HG02759 (cell line): ENCODE measurements around the gene EXOC4.
A peak's percentile ranks its signal among the peaks of the same experiment; 100 is the strongest.

Source experiments
- ATAC-seq: cut with Tn5 transposase; IDR thresholded peaks from one replicate; pipeline ENCODE4 v1.9.1; 2021; ENCODE audit warnings: mild to moderate bottlenecking, moderate library complexity; ENCODE audit not compliant: unreplicated experiment

The EXOC4 gene

GRCh38 chr7:133807624-133808492 is 555.0 kb downstream of the EXOC4 start:
- ATAC-seq, result no peak

DNA sequence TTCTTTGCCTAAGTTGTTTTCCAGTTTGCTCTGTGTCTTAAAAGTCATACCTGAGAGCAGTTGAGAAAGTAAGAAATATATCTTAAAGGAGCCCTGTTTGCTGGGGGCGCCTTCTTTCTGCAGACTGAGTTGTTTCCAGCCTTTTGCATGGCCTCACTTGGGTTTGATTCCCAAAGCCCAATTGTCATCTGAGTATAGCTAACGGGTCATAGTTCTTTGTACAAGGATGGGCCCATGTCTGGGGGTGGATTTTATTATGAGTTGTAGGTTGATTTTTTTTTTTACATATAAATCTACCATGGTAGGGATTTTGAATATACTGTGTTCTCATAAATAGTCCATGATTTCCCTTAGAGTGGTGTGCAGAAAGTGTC is 555.6 kb downstream of the EXOC4 start:
- ATAC-seq, result no peak

DNA sequence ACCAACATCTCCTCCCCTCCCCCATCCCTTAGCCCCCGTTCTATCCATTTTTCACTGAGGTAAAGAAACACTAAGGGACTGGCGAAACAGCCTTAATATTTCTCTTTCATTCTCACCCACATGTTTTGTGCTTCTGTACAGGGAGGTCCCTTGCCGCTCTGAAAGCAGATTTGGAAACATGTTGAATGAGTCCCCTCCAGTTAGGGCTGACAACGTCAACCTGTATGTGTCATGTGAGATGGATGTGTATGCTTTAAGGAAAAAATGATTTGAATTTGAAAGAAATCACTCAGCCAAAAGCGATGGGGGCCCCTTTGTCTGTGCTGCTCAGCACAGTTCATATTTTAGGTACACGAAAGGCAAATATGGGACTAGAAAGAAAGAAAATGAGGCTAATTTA is 560.0 kb downstream of the EXOC4 start:
- ATAC-seq, result no peak

- ATAC-seq, result no peak
These were observed 562.8 kb downstream of the EXOC4 start for GRCh38 chr7:133815611-133816210.

DNA sequence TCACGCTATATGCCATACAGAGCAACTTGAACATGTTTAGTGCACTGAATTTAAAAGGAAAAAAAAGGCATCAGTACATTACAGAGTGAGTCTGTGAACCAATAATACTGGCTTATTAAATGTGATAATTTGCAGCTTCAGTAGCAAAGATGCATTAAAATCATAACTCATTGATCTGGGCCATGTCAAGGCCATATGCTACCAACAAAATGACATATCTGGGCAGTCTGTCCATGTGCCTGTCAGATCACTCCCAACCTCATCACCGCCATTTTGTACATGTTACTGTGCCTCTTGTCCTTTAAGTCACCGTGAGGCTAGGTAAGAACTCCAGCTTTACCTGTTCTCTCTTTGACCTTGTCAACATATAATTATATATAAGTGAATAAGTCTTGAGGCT is 566.8 kb downstream of the EXOC4 start:
- ATAC-seq, result no peak

DNA sequence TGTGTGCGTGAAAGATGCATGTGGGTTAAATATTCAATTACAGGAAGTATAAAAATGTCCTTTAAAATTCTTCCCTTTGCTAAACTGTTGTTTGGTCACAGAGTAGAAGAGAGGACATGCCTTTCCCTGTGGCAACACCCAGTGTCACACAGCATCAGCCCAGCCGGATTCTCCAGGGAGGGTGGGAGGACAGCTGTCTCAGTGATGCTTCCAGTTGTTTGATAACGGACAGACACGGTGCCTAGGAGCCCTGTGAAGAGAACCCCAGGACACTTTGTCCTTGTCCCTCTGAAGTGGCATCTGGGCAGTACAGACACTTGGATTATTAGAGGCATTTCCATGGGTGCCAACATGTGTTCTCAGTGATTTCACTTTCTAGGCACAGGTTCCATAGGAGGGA is 567.7 kb downstream of the EXOC4 start:
- ATAC-seq, result no peak

DNA sequence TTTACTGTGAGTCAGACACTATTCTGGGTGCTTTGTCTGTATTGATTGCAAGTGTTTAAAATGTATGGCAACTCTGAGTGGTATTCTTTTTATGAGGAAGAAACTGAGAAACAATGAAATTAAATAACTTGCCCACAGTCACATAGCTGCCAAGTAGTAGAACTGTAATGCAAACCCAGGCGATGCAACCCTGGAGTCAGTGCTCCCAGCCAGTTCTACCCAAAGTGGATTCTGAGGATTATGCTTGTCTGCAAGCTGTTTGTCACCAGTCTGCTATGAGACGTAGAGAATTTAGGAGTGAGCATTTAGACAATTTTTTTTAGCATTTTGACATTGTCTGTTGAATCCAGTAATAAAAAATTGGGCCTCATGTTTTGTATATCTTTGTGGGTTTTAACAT is 568.3 kb downstream of the EXOC4 start:
- ATAC-seq, result no peak

- ATAC-seq, result no peak
These were observed 569.2 kb downstream of the EXOC4 start for GRCh38 chr7:133822001-133822641.

DNA sequence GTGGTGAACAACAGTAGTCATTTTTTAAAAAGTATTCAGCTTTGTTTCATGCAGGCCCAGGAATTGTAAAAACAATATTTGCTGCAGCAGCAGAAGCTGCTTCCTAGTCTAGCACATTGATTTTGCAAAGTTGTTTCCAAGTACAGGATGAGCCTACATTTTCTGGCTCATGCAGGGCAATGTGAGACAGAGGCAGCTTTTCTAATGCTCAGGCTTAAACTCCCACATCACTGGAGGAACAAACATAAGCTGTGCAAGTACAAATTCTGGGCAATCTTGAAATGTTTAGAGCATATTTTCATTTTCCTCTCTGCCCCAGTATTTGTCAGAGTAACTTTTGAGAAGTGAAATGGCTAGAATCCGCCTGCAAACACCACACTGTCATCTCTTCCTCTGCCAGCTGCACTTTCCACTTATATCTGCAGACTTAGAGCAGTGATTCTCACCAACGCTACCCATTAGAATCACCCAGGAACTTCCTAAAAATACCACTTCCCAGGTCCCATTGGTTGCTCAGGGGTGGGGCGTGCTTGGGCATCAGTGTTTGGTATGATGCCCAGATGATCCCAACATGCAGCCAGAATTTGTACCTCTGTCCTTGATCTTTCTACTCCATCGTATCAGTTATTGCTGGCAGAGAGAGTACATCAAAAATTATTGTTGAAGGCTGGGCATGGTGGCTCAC is 570.1 kb downstream of the EXOC4 start:
- ATAC-seq, result no peak

GRCh38 chr7:133824132-133824531 is 571.3 kb downstream of the EXOC4 start:
- ATAC-seq, result no peak

DNA sequence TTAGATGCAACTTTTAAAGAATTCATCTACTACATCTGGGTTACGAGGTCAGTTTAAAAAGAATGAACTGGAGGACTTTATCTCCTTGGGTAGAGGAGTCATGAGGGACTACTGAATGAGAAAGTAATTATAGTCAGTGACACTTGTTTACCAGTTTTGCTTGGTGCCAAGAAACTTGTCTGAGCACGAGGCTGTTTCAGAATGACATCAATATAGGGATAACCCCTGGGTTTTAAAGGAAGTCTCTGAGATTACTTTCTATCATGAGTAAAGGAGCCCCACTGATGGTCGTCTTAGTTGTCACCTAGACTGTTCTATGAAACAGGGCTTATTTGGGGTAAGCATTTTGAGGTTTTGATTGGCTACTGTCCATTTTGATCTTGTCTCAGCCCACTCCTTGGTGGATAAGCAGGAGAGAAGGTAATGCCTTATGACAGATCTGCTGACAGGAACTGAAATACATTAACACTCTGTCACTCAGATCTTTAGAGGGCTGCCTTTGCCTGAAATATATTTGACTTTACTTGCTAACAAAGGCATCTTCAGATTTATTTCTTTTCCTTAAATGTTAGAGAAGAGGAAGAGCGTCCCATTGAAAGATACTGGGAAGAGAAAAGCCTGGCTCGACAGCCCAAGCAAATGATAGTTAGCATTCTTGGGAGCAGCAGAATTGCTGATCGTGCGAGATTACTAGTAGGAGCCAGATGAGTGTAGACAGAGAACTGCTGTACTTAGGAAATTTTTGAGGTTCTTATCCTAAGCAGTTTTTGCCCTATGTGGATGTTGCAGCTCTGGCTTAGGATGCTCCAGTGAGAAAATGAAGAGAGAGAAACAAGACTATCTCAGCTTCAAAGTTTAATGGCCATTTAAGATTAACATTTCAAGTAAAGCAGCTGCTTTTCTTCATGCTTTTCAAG is 575.1 kb downstream of the EXOC4 start:
- ATAC-seq, result peak; percentile 52

- ATAC-seq, result no peak
These were observed 576.0 kb downstream of the EXOC4 start for GRCh38 chr7:133828906-133829305.

GRCh38 chr7:133829336-133829897 is 576.5 kb downstream of the EXOC4 start:
- ATAC-seq, result no peak

- ATAC-seq, result no peak
These were observed 577.2 kb downstream of the EXOC4 start for GRCh38 chr7:133830081-133830480.

- ATAC-seq, result no peak
These were observed 583.8 kb downstream of the EXOC4 start for GRCh38 chr7:133836666-133837065.

DNA sequence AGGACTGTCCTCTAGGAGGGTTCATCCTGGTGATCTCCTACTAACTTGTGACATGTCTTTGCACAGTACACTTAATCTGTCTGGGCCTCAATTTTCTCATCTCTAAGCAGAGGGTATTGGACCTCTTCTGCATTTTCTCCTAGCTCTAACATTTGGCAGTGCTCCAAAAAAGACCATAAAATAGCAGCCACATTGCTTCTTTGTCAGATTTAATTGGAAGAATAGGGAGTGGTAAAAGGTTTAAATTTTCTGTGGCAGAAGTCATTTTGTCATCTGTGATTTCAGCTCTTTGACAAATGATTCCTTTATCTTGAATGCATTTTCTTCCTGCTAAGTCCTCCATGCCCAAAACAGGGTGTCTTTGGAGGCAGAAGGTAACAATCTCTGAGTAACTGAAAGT is 584.3 kb downstream of the EXOC4 start:
- no peak for ATAC-seq

DNA sequence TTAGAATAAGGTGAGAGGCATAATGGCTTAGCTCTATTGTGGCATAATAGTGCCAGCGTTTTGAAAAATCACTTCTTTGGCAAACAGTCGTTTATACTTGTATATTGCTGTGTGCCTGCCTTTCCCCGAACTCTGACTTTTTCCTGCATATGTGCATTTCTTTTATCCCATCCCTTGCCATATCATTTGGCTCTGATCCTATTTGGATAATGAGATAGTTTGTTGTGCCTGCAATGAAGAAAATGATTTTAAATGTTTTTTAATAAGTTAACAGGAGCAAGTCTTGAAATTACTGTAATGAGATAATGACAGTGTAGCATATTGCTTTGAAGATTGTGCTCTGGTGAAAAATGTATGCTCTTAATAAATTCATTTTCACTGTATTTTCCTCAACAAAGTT is 586.2 kb downstream of the EXOC4 start:
- ATAC-seq, result no peak

- no peak for ATAC-seq
These were observed 590.5 kb downstream of the EXOC4 start for GRCh38 chr7:133843341-133843740.

DNA sequence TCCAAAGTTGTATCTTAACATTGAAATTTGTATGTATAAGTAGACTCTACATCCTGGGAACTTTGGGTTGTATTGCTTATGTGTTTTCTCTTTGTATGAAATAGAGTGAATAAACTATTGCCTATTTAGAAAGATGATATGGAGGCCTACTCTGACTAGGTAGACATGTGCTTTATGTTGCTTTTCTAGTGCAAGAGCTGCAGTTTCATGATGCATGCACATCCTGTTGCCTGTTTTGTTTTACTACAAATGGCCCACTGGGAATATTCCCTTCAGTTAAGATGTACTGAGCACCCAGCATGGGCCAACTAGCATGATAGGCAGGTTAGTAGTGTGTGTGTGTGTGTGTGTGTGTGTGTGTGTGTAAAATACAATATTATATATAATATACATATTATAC is 592.1 kb downstream of the EXOC4 start:
- no peak for ATAC-seq
